M059J (cell line): ENCODE measurements around the gene SLC45A3. TPM values are rescaled to one million over a fixed set of nuclear protein-coding genes. Genes with fewer than 3 reads are reported as not detected.

Experiments
- DNase-seq: peaks from one replicate; pipeline ENCODE4 v3.0.0-alpha.2; 2012; ENCODE audit warnings: low read depth
- total RNA-seq: library from RNA; depleted of rRNA; stranded (reverse); fragments of >200 nt; shearing (Covaris generic); gene quantifications from 2 replicates; pipeline ENCODE4 v1.2.3, GENCODE V29; 2014; rRNA removed

SLC45A3 gene
- total RNA-seq, 1 experiment from 2014 or later: 7.8 TPM

GRCh38 chr1:205610036-205610435 lies 70.3 kb downstream of the SLC45A3 start:
- peak; percentile 68 for DNase-seq

Other genes with a start within 250 kb of the SLC45A3 start
- gene BLACAT1, start 224.5 kb downstream of the SLC45A3 start, total RNA-seq: 0.10 and 0.15 TPM in 2 replicates
- gene CDK18, start 175.8 kb downstream of the SLC45A3 start, total RNA-seq: 0.12 and 1.2 TPM in 2 replicates
- gene ELK4, start 48.5 kb downstream of the SLC45A3 start, total RNA-seq: 13.7 and 21.1 TPM in 2 replicates
- 193 and 268 TPM in 2 replicates for gene NUCKS1, start 69.7 kb upstream of the SLC45A3 start, total RNA-seq
- gene RAB29, start 95.0 kb upstream of the SLC45A3 start, total RNA-seq: 19.5 and 33.8 TPM in 2 replicates
- gene SLC41A1, start 132.7 kb upstream of the SLC45A3 start, total RNA-seq: 20.0 and 24.4 TPM in 2 replicates
- not detected in 2 replicates for gene PM20D1, start 169.6 kb upstream of the SLC45A3 start, total RNA-seq